Activated CD8-positive, alpha-beta memory T cell treated with anti-CD3 and anti-CD28 coated beads, Interleukin-2, amount 10 ng/mL, durations not matched to agents 7 days and 5 days (primary cell): Measurements from ENCODE around the gene HSFX1. TPM values are rescaled to one million over a fixed set of nuclear protein-coding genes. Genes with fewer than 3 reads are reported as not detected.

Experiments
- total RNA-seq, 2 experiments: library from RNA; stranded (reverse); gene quantifications; one replicate each; pipeline ENCODE4 v1.2.3, GENCODE V29; 2021

Gene HSFX1
- total RNA-seq, 2 experiments from 2014 or later = 0.61 to 0.80 TPM

Other genes with a start within 250 kb of the HSFX1 start
- 10 to 100 TPM; 45.2 to 50.6 TPM for gene EOLA1, start 233.1 kb upstream of the HSFX1 start, total RNA-seq
- gene HSFX3, start 224.1 kb upstream of the HSFX1 start, total RNA-seq = under 1 TPM in 1 of 2 experiments, not detected in 1; 0.29 TPM
- not detected for gene MAGEA9B, start 186.6 kb upstream of the HSFX1 start, total RNA-seq
- under 1 TPM; 0.23 to 0.53 TPM for gene HSFX2, start 178.8 kb upstream of the HSFX1 start, total RNA-seq
- gene TMEM185A, start 142.3 kb upstream of the HSFX1 start, total RNA-seq = 10 to 100 TPM; 20.4 to 32.2 TPM
- gene MAGEA11, start 62.0 kb upstream of the HSFX1 start, total RNA-seq = not detected
- gene MAGEA9, start 7.9 kb downstream of the HSFX1 start, total RNA-seq = not detected
- not detected for gene MAGEA8, start 107.1 kb downstream of the HSFX1 start, total RNA-seq
- under 1 TPM in 1 of 2 experiments, not detected in 1; 0.37 TPM for gene HSFX4, start 155.5 kb downstream of the HSFX1 start, total RNA-seq
- 10 to 100 TPM; 53.4 to 73.7 TPM for gene EOLA2, start 164.4 kb downstream of the HSFX1 start, total RNA-seq